ENCODE data around the gene LBX2.
A peak's percentile ranks its signal among the peaks of the same experiment; 100 is the strongest.
"Not testable (repeated sequence)": the region's sequence is repeated elsewhere in the genome, so short reads cannot be mapped to it uniquely, and the experiment has no call there.

The LBX2 gene

DNA sequence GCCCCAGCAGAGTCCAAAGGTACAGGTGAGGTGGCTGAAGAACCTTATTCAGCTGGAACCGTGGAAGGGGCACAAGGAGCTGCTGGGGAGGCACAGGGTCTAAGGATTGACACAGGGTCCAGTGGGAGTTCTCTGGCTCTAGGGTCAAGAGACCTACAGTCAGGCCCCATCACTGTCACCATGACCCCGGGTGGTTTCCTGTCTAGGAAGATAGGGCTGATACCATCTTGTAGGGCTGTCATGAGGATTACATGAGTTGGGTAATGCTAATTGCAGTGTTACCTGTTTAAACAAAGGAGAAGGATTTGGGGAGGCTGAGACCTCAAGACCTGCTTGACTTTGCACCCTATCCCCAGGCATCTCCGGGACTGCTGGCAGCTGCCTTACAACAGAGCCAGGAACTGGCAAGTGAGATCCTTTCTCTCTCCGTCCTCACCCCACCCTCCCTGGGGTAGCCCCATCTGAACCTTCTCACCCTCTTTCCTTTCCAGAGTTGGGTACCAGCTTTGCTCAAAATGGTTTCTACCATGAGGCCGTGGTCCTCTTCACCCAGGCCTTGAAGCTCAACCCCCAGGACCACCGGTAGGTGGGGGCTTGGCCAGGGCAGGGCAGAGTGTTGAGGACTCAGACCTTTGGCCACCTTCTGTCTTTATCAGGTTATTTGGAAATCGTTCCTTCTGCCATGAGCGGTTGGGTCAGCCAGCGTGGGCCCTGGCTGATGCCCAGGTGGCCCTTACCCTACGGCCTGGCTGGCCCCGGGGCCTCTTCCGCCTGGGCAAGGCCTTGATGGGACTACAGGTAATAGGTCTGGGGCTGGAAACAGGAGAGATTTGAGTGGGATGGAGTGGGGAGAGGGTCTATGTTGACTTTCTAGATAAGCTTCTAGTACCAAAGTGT is 7.5 kb downstream of the LBX2 start:
- no peak overlapping the region for H3K4me3 ChIP-seq (ENCODE audit: low read depth, low read length)
- in situ Hi-C loops (cut with HindIII; ENCODE audit: low sequenced_read_pairs) = no loop called here
- DNase-seq (ENCODE audit: low read depth, low spot score) = no peak
- TF ChIP-seq, protein P1, sequence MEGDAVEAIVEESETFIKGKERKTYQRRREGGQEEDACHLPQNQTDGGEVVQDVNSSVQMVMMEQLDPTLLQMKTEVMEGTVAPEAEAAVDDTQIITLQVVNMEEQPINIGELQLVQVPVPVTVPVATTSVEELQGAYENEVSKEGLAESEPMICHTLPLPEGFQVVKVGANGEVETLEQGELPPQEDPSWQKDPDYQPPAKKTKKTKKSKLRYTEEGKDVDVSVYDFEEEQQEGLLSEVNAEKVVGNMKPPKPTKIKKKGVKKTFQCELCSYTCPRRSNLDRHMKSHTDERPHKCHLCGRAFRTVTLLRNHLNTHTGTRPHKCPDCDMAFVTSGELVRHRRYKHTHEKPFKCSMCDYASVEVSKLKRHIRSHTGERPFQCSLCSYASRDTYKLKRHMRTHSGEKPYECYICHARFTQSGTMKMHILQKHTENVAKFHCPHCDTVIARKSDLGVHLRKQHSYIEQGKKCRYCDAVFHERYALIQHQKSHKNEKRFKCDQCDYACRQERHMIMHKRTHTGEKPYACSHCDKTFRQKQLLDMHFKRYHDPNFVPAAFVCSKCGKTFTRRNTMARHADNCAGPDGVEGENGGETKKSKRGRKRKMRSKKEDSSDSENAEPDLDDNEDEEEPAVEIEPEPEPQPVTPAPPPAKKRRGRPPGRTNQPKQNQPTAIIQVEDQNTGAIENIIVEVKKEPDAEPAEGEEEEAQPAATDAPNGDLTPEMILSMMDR (IDR thresholded peaks at IDR 0.05; ENCODE audit: low read depth, low read length) = no peak

DNA sequence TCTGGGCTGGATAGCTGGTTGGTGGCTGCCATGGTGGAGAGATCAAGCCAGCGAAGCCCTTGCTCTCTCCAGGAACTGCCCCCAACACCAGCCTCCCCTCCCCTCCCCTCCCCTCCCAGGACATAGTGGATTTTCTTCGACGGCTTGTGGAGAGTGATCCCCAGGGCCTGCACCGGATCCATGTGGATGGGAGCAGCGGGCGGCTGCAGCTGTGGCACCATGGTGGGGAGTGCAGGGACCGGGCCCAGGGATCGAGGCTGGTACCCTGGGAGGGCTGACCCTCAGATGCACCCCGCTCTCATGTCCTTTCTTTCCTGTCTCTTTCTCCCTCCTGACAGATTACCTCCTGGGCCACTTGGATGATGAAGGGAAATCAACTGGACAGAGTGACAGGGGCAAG is 9.5 kb downstream of the LBX2 start:
- TF ChIP-seq, protein P1 (IDR thresholded peaks at IDR 0.05; ENCODE audit: low read depth, low read length) = no peak
- H3K4me3 ChIP-seq (ENCODE audit: low read depth, low read length) = no peak overlapping the region
- no peak for DNase-seq (ENCODE audit: low read depth, low spot score)
- in situ Hi-C loops (cut with HindIII; ENCODE audit: low sequenced_read_pairs) = no loop called here

DNA sequence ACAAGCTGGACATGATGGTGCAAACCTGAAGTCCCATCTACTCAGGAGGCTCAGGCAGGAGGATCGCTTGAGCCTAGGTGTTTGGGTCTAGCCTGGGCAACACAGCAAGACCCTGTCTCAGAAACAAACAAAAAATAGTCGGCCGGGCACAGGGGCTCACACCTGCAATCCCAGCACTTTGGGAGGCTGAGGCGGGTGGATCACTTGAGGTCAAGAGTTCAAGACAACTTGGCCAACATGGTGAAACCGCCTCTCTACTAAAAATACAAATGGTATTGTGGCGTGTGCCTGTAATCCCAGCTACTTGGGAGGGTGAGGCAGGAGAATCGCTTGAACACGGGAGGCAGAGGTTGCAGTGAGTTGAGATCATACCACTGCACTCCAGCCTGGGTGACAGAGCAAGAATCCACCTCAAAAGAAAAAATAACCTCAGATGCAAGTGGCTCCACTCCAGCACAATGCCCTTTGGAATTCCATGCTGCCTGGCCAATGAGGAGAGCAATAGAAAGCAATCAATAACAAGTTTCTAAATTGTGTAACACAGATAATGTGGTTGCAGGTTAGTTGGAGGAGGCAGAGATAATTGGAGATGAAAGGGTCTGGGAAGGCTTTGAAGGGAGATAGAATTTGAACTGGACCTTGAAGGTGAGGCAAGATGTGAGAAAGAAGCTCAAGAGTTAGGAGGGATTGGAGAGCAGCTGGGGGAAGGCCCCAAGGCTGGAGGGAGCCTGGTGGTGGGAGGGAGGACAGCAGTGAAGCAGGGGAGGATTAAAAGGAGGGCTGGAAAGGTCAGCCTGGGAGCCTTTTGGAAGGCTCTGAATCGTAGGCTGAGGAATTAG is 10.5 kb downstream of the LBX2 start:
- TF ChIP-seq, protein P1 (IDR thresholded peaks at IDR 0.05; ENCODE audit: low read depth, low read length) = no peak
- DNase-seq (ENCODE audit: low read depth, low spot score) = no peak
- in situ Hi-C loops (cut with HindIII; ENCODE audit: low sequenced_read_pairs) = no loop called here
- H3K4me3 ChIP-seq (ENCODE audit: low read depth, low read length) = no peak overlapping the region

DNA sequence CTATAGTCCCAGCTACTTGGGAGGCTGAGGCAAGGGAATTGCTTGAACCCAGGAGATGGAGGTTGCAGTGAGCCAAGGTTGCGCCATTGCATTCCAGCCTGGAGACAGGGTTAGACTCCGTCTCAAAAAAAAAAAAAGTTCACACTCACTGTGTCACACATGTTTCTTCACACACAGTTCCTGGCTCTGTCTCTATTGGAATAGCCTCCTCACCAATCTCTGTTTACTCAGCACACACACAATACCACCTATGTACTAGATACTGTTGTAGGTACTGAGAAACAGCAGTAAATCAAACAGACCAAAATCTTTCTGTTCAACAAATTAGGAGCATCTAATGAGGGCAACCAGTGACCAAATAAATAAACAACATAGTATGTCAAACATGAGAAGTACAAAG is 13.3 kb downstream of the LBX2 start:
- TF ChIP-seq, protein P1 (IDR thresholded peaks at IDR 0.05; ENCODE audit: low read depth, low read length) = no peak
- no peak for DNase-seq (ENCODE audit: low read depth, low spot score)
- H3K4me3 ChIP-seq (ENCODE audit: low read depth, low read length) = no peak overlapping the region
- in situ Hi-C loops (cut with HindIII; ENCODE audit: low sequenced_read_pairs) = no loop called here

DNA sequence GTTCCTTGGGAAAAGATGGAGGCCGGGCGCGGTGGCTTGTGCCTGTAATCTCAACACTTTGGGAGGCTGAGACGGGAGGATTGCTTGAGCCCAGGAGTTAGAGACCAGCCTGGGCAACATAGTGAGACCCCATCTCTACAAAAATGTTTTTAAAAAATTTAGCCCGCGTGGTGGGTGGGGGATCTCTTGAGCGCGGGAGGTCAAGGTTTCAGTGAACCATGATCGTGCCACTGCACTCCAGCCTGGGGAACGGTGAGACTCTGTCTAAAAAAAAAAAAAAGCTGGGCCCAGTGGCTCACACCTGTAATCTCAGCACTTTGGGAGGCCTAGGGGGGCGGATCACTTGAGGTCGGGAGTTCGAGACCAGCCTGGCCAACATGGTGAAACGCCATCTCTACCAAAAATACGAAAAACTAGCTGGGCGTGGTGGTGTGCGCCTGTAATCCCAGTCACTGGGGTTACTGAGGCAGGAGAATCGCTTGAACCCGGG is 15.7 kb downstream of the LBX2 start:
- DNase-seq (ENCODE audit: low read depth, low spot score); in situ Hi-C loops (cut with HindIII; ENCODE audit: low sequenced_read_pairs): not testable (repeated sequence)
- peak overlapping the region; percentile 87 for H3K4me3 ChIP-seq (ENCODE audit: low read depth, low read length)

DNA sequence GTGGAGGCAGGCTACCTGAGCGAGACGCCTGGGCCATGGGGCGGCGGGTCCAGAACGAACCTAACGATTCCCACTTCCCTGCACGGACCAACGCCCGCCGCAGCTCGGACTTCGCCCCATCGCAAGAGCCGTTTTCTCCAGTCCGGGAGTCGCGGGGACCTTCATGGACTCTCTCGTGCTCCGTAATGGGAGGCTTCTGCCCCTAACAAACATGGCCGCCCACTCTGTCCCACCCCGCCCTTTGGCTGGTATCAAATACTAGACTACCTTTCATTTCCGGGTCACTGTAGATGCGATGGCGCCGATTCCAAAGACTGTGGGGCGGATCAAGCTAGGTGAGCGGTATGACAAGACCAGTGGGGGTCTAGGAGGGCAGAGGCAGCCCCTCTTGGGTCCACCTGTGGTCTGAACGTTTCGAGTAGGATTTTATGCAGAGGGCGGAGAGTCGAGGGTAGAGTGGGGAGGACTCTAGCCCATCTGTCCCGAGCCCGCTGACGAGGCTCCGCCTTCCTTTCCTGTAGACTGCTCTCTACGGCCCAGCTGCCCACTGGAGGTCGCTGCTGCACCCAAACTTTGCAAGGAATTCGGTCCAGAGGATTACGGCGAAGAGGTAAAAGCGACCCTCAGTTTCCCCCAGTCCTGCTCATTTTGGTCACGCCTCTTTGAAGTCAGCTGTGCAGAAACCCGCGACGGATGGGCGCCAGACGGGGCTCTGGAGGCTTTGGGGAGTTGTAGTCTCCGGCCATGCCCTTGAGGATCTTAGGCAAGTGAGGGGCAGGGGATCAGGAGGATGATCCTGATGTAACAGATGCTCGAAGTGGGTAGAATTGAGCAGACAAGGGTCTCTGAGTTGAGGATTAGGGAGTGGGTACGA is 16.4 kb downstream of the LBX2 start, which contains the start of the genes CCDC142 and TTC31:
Gene CCDC142, minus strand, starts transcription at position 198 of the 874 bp plus-strand sequence. Its CDS starts 161 bp downstream, at position 37.
Gene TTC31, plus strand, starts transcription at position 281 of the 874 bp plus-strand sequence. Its CDS starts 15 bp downstream, at position 296.
- TF ChIP-seq, protein P1 (IDR thresholded peaks at IDR 0.05; ENCODE audit: low read depth, low read length) = peak; percentile 91
- in situ Hi-C loops (cut with HindIII; ENCODE audit: low sequenced_read_pairs) = no loop called here
- H3K4me3 ChIP-seq (ENCODE audit: low read depth, low read length) = peak within 1 kb of the TSS; percentile 87
- DNase-seq (ENCODE audit: low read depth, low spot score) = peak; percentile 97

Measured in astrocyte of the spinal cord (primary cell).